ENCODE results near the gene RHOV.
A peak's percentile ranks its signal among the peaks of the same experiment; 100 is the strongest.
"Not testable (repeated sequence)": the region's sequence is repeated elsewhere in the genome, so short reads cannot be mapped to it uniquely, and the experiment has no call there.

The RHOV gene

GRCh38 chr15:40879609-40880008 is 5.6 kb upstream of the RHOV start:
- no peak for DNase-seq (ENCODE audit: low read depth, low spot score)
- no peak overlapping the region for H3K4me3 ChIP-seq (ENCODE audit: low read length)

GRCh38 chr15:40878785-40879184 is 4.8 kb upstream of the RHOV start:
- no peak overlapping the region for H3K4me3 ChIP-seq (ENCODE audit: low read length)
- no peak for DNase-seq (ENCODE audit: low read depth, low spot score)

GRCh38 chr15:40877694-40878093 is 3.7 kb upstream of the RHOV start:
- H3K4me3 ChIP-seq (ENCODE audit: low read length), result no peak overlapping the region
- DNase-seq (ENCODE audit: low read depth, low spot score), result no peak

GRCh38 chr15:40875991-40876730 is 2.1 kb upstream of the RHOV start:
- H3K4me3 ChIP-seq (ENCODE audit: low read length), result no peak overlapping the region
- DNase-seq (ENCODE audit: low read depth, low spot score), result no peak

GRCh38 chr15:40872791-40873693 is 992 bp downstream of the RHOV start:
- DNase-seq (ENCODE audit: low read depth, low spot score), result no peak
- H3K4me3 ChIP-seq (ENCODE audit: low read length), result peak overlapping the region; percentile 48

- no peak overlapping the region for H3K4me3 ChIP-seq (ENCODE audit: low read length)
- no peak for DNase-seq (ENCODE audit: low read depth, low spot score)
These were observed 2.1 kb downstream of the RHOV start for GRCh38 chr15:40871749-40872617.

- H3K4me3 ChIP-seq (ENCODE audit: low read length), result no peak overlapping the region
- DNase-seq (ENCODE audit: low read depth, low spot score), result no peak
These were observed 3.3 kb downstream of the RHOV start for GRCh38 chr15:40870716-40871115.

GRCh38 chr15:40869686-40870085 is 4.3 kb downstream of the RHOV start:
- no peak for DNase-seq (ENCODE audit: low read depth, low spot score)
- no peak overlapping the region for H3K4me3 ChIP-seq (ENCODE audit: low read length)

- DNase-seq (ENCODE audit: low read depth, low spot score), result no peak
- no peak overlapping the region for H3K4me3 ChIP-seq (ENCODE audit: low read length)
These were observed 6.8 kb downstream of the RHOV start for GRCh38 chr15:40867199-40867598.

- no peak for DNase-seq (ENCODE audit: low read depth, low spot score)
- no peak overlapping the region for H3K4me3 ChIP-seq (ENCODE audit: low read length)
These were observed 10.3 kb downstream of the RHOV start for GRCh38 chr15:40863660-40864270.

- DNase-seq (ENCODE audit: low read depth, low spot score), result not testable (repeated sequence)
These were observed 12.9 kb downstream of the RHOV start for GRCh38 chr15:40861147-40861546.

GRCh38 chr15:40859206-40859851 is 14.7 kb downstream of the RHOV start:
- DNase-seq (ENCODE audit: low read depth, low spot score), result peak; percentile 83

More at GRCh38 chr15:40861147-40861546, 12.9 kb downstream of the RHOV start:
- H3K4me3 ChIP-seq (ENCODE audit: low read length), result not testable (repeated sequence)

GRCh38 chr15:40858706-40859105 is 15.3 kb downstream of the RHOV start:
- no peak overlapping the region for H3K4me3 ChIP-seq (ENCODE audit: low read length)
- DNase-seq (ENCODE audit: low read depth, low spot score), result no peak

More at GRCh38 chr15:40859206-40859851, 14.7 kb downstream of the RHOV start:
- no peak overlapping the region for H3K4me3 ChIP-seq (ENCODE audit: low read length)

- H3K4me3 ChIP-seq (ENCODE audit: low read length), result no peak overlapping the region
- DNase-seq (ENCODE audit: low read depth, low spot score), result peak; percentile 53
These were observed 16.3 kb downstream of the RHOV start for GRCh38 chr15:40857601-40858341.

GRCh38 chr15:40856746-40857145 is 17.3 kb downstream of the RHOV start:
- no peak for DNase-seq (ENCODE audit: low read depth, low spot score)
- no peak overlapping the region for H3K4me3 ChIP-seq (ENCODE audit: low read length)

- no peak overlapping the region for H3K4me3 ChIP-seq (ENCODE audit: low read length)
- no peak for DNase-seq (ENCODE audit: low read depth, low spot score)
These were observed 18.3 kb downstream of the RHOV start for GRCh38 chr15:40855706-40856234.

GRCh38 chr15:40854161-40854560 is 19.9 kb downstream of the RHOV start:
- no peak for DNase-seq (ENCODE audit: low read depth, low spot score)
- no peak overlapping the region for H3K4me3 ChIP-seq (ENCODE audit: low read length)

Data from Jurkat, Clone E6-1 (cell line).